Right hindlimb (tissue), 1 donor: ENCODE results near the gene MAP4K2.

Source experiments
- DNase-seq: peaks from one replicate; pipeline ENCODE4 v3.0.0-alpha.2; 2018

Gene MAP4K2

GRCh38 chr11:64790205-64791095 lies 12.6 kb downstream of the MAP4K2 start:
- DNase-seq: no peak

GRCh38 chr11:64789331-64790204 lies 13.4 kb downstream of the MAP4K2 start:
- no peak for DNase-seq

GRCh38 chr11:64788321-64789215 lies 14.4 kb downstream of the MAP4K2 start:
- DNase-seq: no peak

- DNase-seq: peak; percentile 57
Observed at GRCh38 chr11:64787526-64788320, 15.3 kb downstream of the MAP4K2 start.

GRCh38 chr11:64786308-64786707 lies 16.7 kb downstream of the MAP4K2 start:
- no peak for DNase-seq

- no peak for DNase-seq
Observed at GRCh38 chr11:64784813-64785581, 18.0 kb downstream of the MAP4K2 start.

- DNase-seq: peak; percentile 100
Observed at GRCh38 chr11:64778473-64779298, 24.3 kb downstream of the MAP4K2 start, which contains the start of gene SF1. SF1 (minus strand) TSS chr11:64778542; CDS start chr11:64778392, 150 bp downstream.

GRCh38 chr11:64778223-64778472 lies 24.9 kb downstream of the MAP4K2 start:
- DNase-seq: no peak

- peak; percentile 90 for DNase-seq
Observed at GRCh38 chr11:64777449-64778222, 25.4 kb downstream of the MAP4K2 start.

- DNase-seq: no peak
Observed at GRCh38 chr11:64776875-64777274, 26.1 kb downstream of the MAP4K2 start.

- no peak for DNase-seq
Observed at GRCh38 chr11:64776425-64776824, 26.6 kb downstream of the MAP4K2 start.

GRCh38 chr11:64774144-64774543 lies 28.9 kb downstream of the MAP4K2 start:
- DNase-seq: no peak

- DNase-seq: no peak
Observed at GRCh38 chr11:64772303-64773018, 30.6 kb downstream of the MAP4K2 start.

- DNase-seq: no peak
Observed at GRCh38 chr11:64771861-64772260, 31.2 kb downstream of the MAP4K2 start.

GRCh38 chr11:64770120-64770519 lies 32.9 kb downstream of the MAP4K2 start:
- DNase-seq: no peak

- DNase-seq: no peak
Observed at GRCh38 chr11:64769283-64769682, 33.7 kb downstream of the MAP4K2 start.

GRCh38 chr11:64768300-64768694 lies 34.7 kb downstream of the MAP4K2 start:
- DNase-seq: no peak
